K562 (cell line): ENCODE data around the gene OR2B6. TPM values are rescaled to one million over a fixed set of nuclear protein-coding genes. Genes with fewer than 3 reads are reported as not detected.

Experiments
- ATAC-seq: fragments of 200-7000 bp; cut with Tn5 transposase; 3 replicates; pipeline ENCODE4 v1.9.1; 2020; ENCODE audit warnings: moderate library complexity
- BruUV-seq: library from RNA; stranded (reverse); fragments of 400-500 nt; replicated peaks from 2 replicates; lab custom pipeline; 2021; lab: Mats Ljungman, UMichigan
- CTCF ChIA-PET: fragments of 300-600 bp; formaldehyde crosslinking; extraction: SDS; loops from one replicate; lab custom pipeline; 2021; ENCODE audit warnings: low intra/inter-chr PET ratio; lab: Yijun Ruan, JAX
- POLR2A ChIA-PET: fragments of 300-600, 350-650 bp; sonication (Branson Sonifier 250); formaldehyde crosslinking; extraction: SDS; loops from one replicate; lab custom pipeline; 2021; ENCODE audit warnings: antibody characterized with exemption, inconsistent platforms; lab: Yijun Ruan, JAX
- DNase-seq, 4 experiments: peaks; one replicate each; pipeline versions ENCODE4 v3.0.0 to v3.0.0-alpha.2; 2011 to 2018; ENCODE audit warnings: low spot score in 3 of 4, mixed read lengths in 3 of 4; ENCODE audit errors: extremely low read depth in 1 of 4
- FAIRE-seq: peaks from 2 replicates; lab custom pipeline; 2011; peaks lifted over from hg19 to GRCh38; lab: Jason Lieb, UNC
- H2AFZ ChIP-seq: 2 replicates; pipeline ENCODE4 v1.6.0; 2011; ENCODE audit warnings: low read depth, low read length, control low read depth, inconsistent platforms
- H3K27ac ChIP-seq: fragments of 200-600 bp; 3 replicates; pipeline ENCODE4 v1.8.0; 2011; ENCODE audit warnings: low read depth, mild to moderate bottlenecking, control low read depth, inconsistent platforms, low read length, moderate library complexity, mixed read lengths; ENCODE audit errors: extremely low read depth
- H3K27me3 ChIP-seq, 2 experiments: fragments of 300-600 bp in 1 of 2; 2 replicates in 1 of 2; 3 replicates in 1 of 2; pipeline versions ENCODE4 v1.6.0 to v1.8.0; 2011; ENCODE audit warnings: inconsistent platforms in 2 of 2, low read length in 2 of 2, mild to moderate bottlenecking in 1 of 2, mixed read lengths in 1 of 2, moderate library complexity in 1 of 2; ENCODE audit not compliant: control insufficient read depth in 2 of 2, insufficient read depth in 2 of 2
- H3K36me3 ChIP-seq: fragments of 300-600 bp; 3 replicates; pipeline ENCODE4 v1.8.0; 2011; ENCODE audit warnings: mild to moderate bottlenecking, low read length, inconsistent platforms; ENCODE audit not compliant: control insufficient read depth, insufficient read depth
- H3K4me1 ChIP-seq, 2 experiments: fragments of 200-600 bp in 1 of 2; replicated peaks in 1 of 2; 2 replicates in 1 of 2; 3 replicates in 1 of 2; pipeline versions ENCODE4 v1.5.1 to v1.8.0; 2011; ENCODE audit warnings: inconsistent platforms in 2 of 2, low read length in 2 of 2, mild to moderate bottlenecking in 1 of 2, mixed read lengths in 1 of 2, moderate library complexity in 1 of 2; ENCODE audit not compliant: control insufficient read depth in 2 of 2, insufficient read depth in 2 of 2
- H3K4me2 ChIP-seq: 2 replicates; pipeline ENCODE4 v1.6.1; 2011; ENCODE audit warnings: low read length, control low read depth, inconsistent platforms, mixed read lengths; ENCODE audit not compliant: insufficient read depth
- H3K4me3 ChIP-seq: fragments of 200-600 bp; sonication (generic), shearing (Covaris generic); 2 replicates; pipeline ENCODE4 v1.5.1; 2016; ENCODE audit warnings: control low read depth, inconsistent platforms
- H3K79me2 ChIP-seq: fragments of 200-600 bp; 3 replicates; pipeline ENCODE4 v1.8.0; 2011; ENCODE audit warnings: low read length, inconsistent platforms; ENCODE audit not compliant: control insufficient read depth, insufficient read depth
- H3K9ac ChIP-seq, 2 experiments: 2 replicates each; pipeline versions ENCODE4 v1.6.0 to v1.6.1; 2011; ENCODE audit warnings: low read depth in 2 of 2, low read length in 2 of 2, control low read depth in 1 of 2, inconsistent platforms in 1 of 2, mild to moderate bottlenecking in 1 of 2, mixed read lengths in 1 of 2; ENCODE audit not compliant: insufficient read depth in 1 of 2
- H3K9me1 ChIP-seq: one replicate; pipeline ENCODE4 v1.6.0; 2011; ENCODE audit warnings: inconsistent platforms, mild to moderate bottlenecking, low read length, moderate library complexity; ENCODE audit not compliant: control insufficient read depth, insufficient read depth
- H3K9me3 ChIP-seq: replicated peaks from 2 replicates; pipeline ENCODE4 v1.5.1; 2011; ENCODE audit warnings: low read depth, low read length, inconsistent platforms; ENCODE audit not compliant: control insufficient read depth, insufficient read depth
- H4K20me1 ChIP-seq: replicated peaks from 2 replicates; pipeline ENCODE4 v1.6.1; 2011; ENCODE audit warnings: low read length, inconsistent platforms, mixed read lengths; ENCODE audit not compliant: control insufficient read depth, insufficient read depth
- CHD2 ChIP-seq: IDR thresholded peaks from 2 replicates; pipeline ENCODE4 v1.6.1; 2011; ENCODE audit warnings: low read depth, low read length
- CTCF ChIP-seq, 3 experiments: IDR thresholded peaks in 2 of 3; conservative IDR thresholded peaks in 1 of 3; 2 replicates each; pipeline ENCODE4 v1.5.1; 2011 to 2012; ENCODE audit warnings: low read length in 3 of 3, mild to moderate bottlenecking in 3 of 3, control low read depth in 2 of 3, improper control_type of control experiment in 1 of 3, inconsistent platforms in 1 of 3, low read depth in 1 of 3, mixed read lengths in 1 of 3, moderate library complexity in 1 of 3; ENCODE audit not compliant: insufficient read depth in 2 of 3
- POLR2AphosphoS2 ChIP-seq: IDR thresholded peaks from 2 replicates; pipeline ENCODE4 v1.6.1; 2012; ENCODE audit warnings: low read length, improper control_type of control experiment
- PTBP1 ChIP-seq: fragments of 200-400 bp; formaldehyde crosslinking; IDR thresholded peaks from 2 replicates; pipeline ENCODE4 v1.6.1; 2017; ENCODE audit warnings: low read depth, low read length
- THAP12 ChIP-seq: fragments of 250-450 bp; sonication (Bioruptor Pico); IDR thresholded peaks from 2 replicates; pipeline ENCODE4 v1.9.0; 2021; ENCODE audit warnings: mild to moderate bottlenecking, inconsistent platforms
- WGBS: fragments of 100-300 bp; shearing (Covaris generic); methylation state at CpG from one replicate; pipeline ENCODE4 v1.1.6; 2016; ENCODE audit warnings: low coverage, mixed read lengths; ENCODE audit not compliant: insufficient coverage; ENCODE audit errors: missing lambda C conversion rate; 5-methylcytosine and 5-hydroxymethylcytosine counted together
- in situ Hi-C: fragments of 300-500 bp; cut with MboI; formaldehyde crosslinking; loops from 4 replicates; pipeline ENCODE4 v1.15.0; 2018; ENCODE audit warnings: inconsistent platforms, mixed read lengths
- intact Hi-C: fragments of 100-400 bp; cut with micrococcal nuclease; formaldehyde crosslinking; loops from 2 replicates; pipeline ENCODE4 v1.14.2; 2022
- polyA plus RNA-seq, 8 experiments: library from polyadenylated mRNA; depleted of rRNA in 4 of 8; stranded (reverse) in 5 of 8; unstranded in 3 of 8; fragments of >200 nt; fragmentation: Nextera tagmentation in 2 of 8; fragmentation: Illumina TruSeq in 1 of 8; extraction: Ambion mirVana in 2 of 8; extraction: Trizol in 1 of 8; gene quantifications; 2 replicates each; pipeline versions ENCODE4 v1.2.1 to v1.2.3, GENCODE V29; 2011 to 2014; ENCODE audit warnings: inconsistent platforms in 1 of 8, missing spikeins in 1 of 8
- total RNA-seq, 7 experiments: library from RNA; depleted of rRNA in 6 of 7; stranded (reverse); fragments of >200 nt in 6 of 7; fragmentation: Illumina TruSeq in 2 of 7; extraction: Trizol in 2 of 7; gene quantifications; 2 replicates each; pipeline versions ENCODE4 v1.2.1 to v1.2.3, GENCODE V29; 2011 to 2021; ENCODE audit warnings: low replicate concordance in 1 of 7

The OR2B6 gene
- total and polyA plus RNA-seq, 9 of the 15 experiments (the other 6 are each of a cell fraction or from before 2014, with no cell fraction given): 1.9 to 18.7 (median 4.4) TPM

GRCh38 chr6:27966044-27966443 lies 9.0 kb downstream of the OR2B6 start:
- BruUV-seq: no TSS peak
- intact Hi-C loops: no loop called here
- no peak for ATAC-seq
- Histone ChIP-seq H4K20me1 (no peaks in the 10 kb centered on the region), H3K9ac (no peak overlapping the region), H3K79me2 (no peaks in the 10 kb centered on the region), H3K4me1 (peaks cover 0 to 6% of the 10 kb centered on the region in 2 experiments; a peak in 1 of 5 replicates), H3K9me3 (no peaks in the 10 kb centered on the region), H3K27ac (no peak overlapping the region), H2AFZ (no peak overlapping the region), H3K36me3 (no peaks in the 10 kb centered on the region), H3K9me1 (no peaks in the 10 kb centered on the region), H3K4me3 (no peak overlapping the region), H3K4me2 (no peak overlapping the region), H3K27me3 (no peaks in the 10 kb centered on the region)
- TF ChIP-seq POLR2AphosphoS2 (no peak), PTBP1 (no peak), CHD2 (no peak), THAP12 (CRISPR knock-in tag) (no peak), CTCF (IDR thresholded peaks at IDR 0.05 in 2 of 3, conservative IDR thresholded peaks at IDR 0.05 in 1 of 3; ENCODE audit: insufficient read depth in 2 of 3, low read depth in 1 of 3, low read length in 3 of 3) (no peak)
- in situ Hi-C loops: no loop called here
- ChIA-PET CTCF (no interaction called here), POLR2A (interaction anchor here (1.0 kb wide), 1 partner anchor 56 kb away, joined by 3 read pairs; no protein-coding TSS in a partner anchor)
- 39% methylated on average over 4 of the region's 4 CpGs for WGBS
- no peak for DNase-seq
- no peak for FAIRE-seq
